DND-41 (cell line): Measurements from ENCODE around the gene ASIC2.

Experiments
- ATAC-seq: fragments of 200-7000 bp; cut with Tn5 transposase; 3 replicates; pipeline ENCODE4 v1.9.1; 2021; ENCODE audit warnings: low read depth; ENCODE audit not compliant: insufficient read depth
- DNase-seq: peaks from one replicate; pipeline ENCODE4 v3.0.0-alpha.2; 2020
- H2AFZ ChIP-seq: 2 replicates; pipeline ENCODE4 v1.6.0; 2012; ENCODE audit warnings: low read depth, low read length
- H3K27ac ChIP-seq: 2 replicates; pipeline ENCODE4 v1.5.1; 2012; ENCODE audit warnings: low read length, inconsistent platforms
- H3K27me3 ChIP-seq: fragments of 200-600 bp; sonication (generic); 2 replicates; pipeline ENCODE4 v1.6.0; 2012; ENCODE audit warnings: low read length, mild to moderate bottlenecking, inconsistent platforms; ENCODE audit not compliant: insufficient read depth, poor library complexity
- H3K36me3 ChIP-seq: 2 replicates; pipeline ENCODE4 v1.5.1; 2012; ENCODE audit warnings: low read length, inconsistent platforms; ENCODE audit not compliant: insufficient read depth
- H3K4me1 ChIP-seq: 2 replicates; pipeline ENCODE4 v1.5.1; 2012; ENCODE audit warnings: mild to moderate bottlenecking, low read length; ENCODE audit not compliant: insufficient read depth
- H3K4me2 ChIP-seq: 2 replicates; pipeline ENCODE4 v1.6.0; 2012; ENCODE audit warnings: mild to moderate bottlenecking, moderate library complexity, low read length, inconsistent platforms; ENCODE audit not compliant: insufficient read depth
- H3K4me3 ChIP-seq, 2 experiments: fragments of 200-600 bp in 1 of 2; shearing (Covaris generic) in 1 of 2; 2 replicates each; pipeline ENCODE4 v1.5.1; 2012 to 2016; ENCODE audit warnings: inconsistent platforms in 2 of 2, low read length in 2 of 2, mild to moderate bottlenecking in 2 of 2, low read depth in 1 of 2, moderate library complexity in 1 of 2
- H3K79me2 ChIP-seq: 2 replicates; pipeline ENCODE4 v1.6.0; 2012; ENCODE audit warnings: low read length, inconsistent platforms; ENCODE audit not compliant: insufficient read depth
- H3K9ac ChIP-seq: 2 replicates; pipeline ENCODE4 v1.6.0; 2012; ENCODE audit warnings: low read depth, mild to moderate bottlenecking, inconsistent platforms, low read length, moderate library complexity
- H3K9me3 ChIP-seq: 2 replicates; pipeline ENCODE4 v1.5.1; 2012; ENCODE audit warnings: low read length, moderate library complexity, mild to moderate bottlenecking, inconsistent platforms; ENCODE audit not compliant: insufficient read depth, severe bottlenecking
- H4K20me1 ChIP-seq: 2 replicates; pipeline ENCODE4 v1.6.0; 2012; ENCODE audit warnings: low read length; ENCODE audit not compliant: insufficient read depth
- CTCF ChIP-seq: IDR thresholded peaks from 2 replicates; pipeline ENCODE4 v1.5.1; 2012; ENCODE audit warnings: borderline replicate concordance, low read length, moderate library complexity, mild to moderate bottlenecking; ENCODE audit not compliant: poor library complexity, severe bottlenecking; ENCODE audit errors: extremely low read depth
- EZH2 ChIP-seq: IDR thresholded peaks from 3 replicates; pipeline ENCODE4 v1.6.1; 2012; ENCODE audit warnings: borderline replicate concordance, low read depth, mild to moderate bottlenecking, moderate library complexity, low read length, inconsistent platforms; ENCODE audit not compliant: severe bottlenecking

The ASIC2 gene

DNA sequence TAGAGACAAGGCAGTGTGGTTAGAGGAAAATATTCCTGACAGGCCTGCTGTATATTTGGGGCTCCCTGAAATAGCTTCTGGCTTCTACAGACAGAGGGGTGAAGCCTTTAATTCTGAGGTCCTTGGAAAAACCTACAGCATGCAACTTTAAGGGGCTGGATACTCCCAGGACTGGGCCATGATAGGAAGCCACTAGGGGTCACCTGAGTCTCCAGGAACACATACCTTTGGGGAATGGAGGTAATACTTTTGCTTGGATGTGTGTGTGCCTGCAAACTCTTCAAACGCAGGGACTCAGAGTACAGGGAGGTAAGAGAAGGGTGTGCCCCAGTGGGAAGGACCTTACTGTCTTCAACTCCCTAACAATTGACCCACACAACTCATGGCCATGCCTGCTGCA lies 4.1 kb downstream of the ASIC2 start:
- Histone ChIP-seq H3K4me1 (no peaks in the 10 kb centered on the region), H3K4me3 (no peak overlapping the region), H2AFZ (no peak overlapping the region), H3K27me3 (peaks cover 4% of the 10 kb centered on the region), H4K20me1 (peaks cover 3% of the 10 kb centered on the region; the same call in 1 of the 2 replicates), H3K9me3 (no peaks in the 10 kb centered on the region), H3K36me3 (no peaks in the 10 kb centered on the region), H3K79me2 (no peaks in the 10 kb centered on the region), H3K27ac (no peak overlapping the region), H3K9ac (no peak overlapping the region), H3K4me2 (no peak overlapping the region)
- DNase-seq (no peak), ATAC-seq (no peak)
- TF ChIP-seq CTCF (no peak), EZH2 (no peak)

DNA sequence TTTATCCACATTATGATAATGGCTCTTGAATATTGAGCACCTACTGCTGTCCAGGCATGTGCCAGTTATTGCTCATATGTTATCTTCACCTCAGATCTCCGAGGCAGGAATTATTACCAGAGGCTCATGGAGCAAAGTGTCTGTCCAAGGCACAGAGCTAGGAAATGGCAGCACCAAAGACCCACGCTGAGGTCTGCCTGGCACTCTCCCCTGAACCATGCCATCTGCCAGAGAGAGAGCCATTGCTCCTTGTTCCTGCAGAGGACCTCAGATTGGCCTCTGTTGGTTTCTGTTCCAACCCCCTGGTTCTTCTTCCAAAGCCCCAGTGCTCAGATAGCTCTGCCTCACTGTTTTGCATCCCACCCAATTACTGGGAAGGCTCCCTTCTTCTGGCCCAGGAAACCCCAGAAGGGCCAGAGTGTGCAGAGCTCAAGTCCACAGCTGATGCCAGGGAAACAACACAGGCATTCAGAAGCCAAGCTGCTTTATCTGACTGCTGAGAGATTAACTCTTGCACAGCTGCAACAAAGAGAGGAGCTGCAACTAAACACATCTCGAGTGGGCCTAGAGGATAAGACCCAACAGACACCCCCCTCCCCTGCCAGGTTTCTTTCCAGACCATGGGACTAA lies 5.9 kb downstream of the ASIC2 start:
- Histone ChIP-seq H3K4me1 (no peaks in the 10 kb centered on the region), H2AFZ (no peak overlapping the region)

GRCh38 chr17:33285413-33285812 lies 7.7 kb downstream of the ASIC2 start:
- H4K20me1 ChIP-seq: peaks cover 3% of the 10 kb centered on the region; the same call in 1 of the 2 replicates
- no peak for ATAC-seq
- H3K27ac ChIP-seq: no peak overlapping the region
- H2AFZ ChIP-seq: no peak overlapping the region
- H3K4me2 ChIP-seq: no peak overlapping the region
- no peak for DNase-seq
- TF ChIP-seq EZH2: no peak
- no peak for TF ChIP-seq CTCF
- no peaks in the 10 kb centered on the region for H3K36me3 ChIP-seq
- H3K79me2 ChIP-seq: no peaks in the 10 kb centered on the region
- H3K4me1 ChIP-seq: no peaks in the 10 kb centered on the region
- no peak overlapping the region for H3K4me3 ChIP-seq
- H3K9ac ChIP-seq: no peak overlapping the region
- H3K27me3 ChIP-seq: peaks cover 11% of the 10 kb centered on the region
- no peaks in the 10 kb centered on the region for H3K9me3 ChIP-seq

More for the DNA sequence above, 5.9 kb downstream of the ASIC2 start:
- Histone ChIP-seq H3K27me3 (peaks cover 10% of the 10 kb centered on the region), H3K36me3 (no peaks in the 10 kb centered on the region), H3K4me2 (no peak overlapping the region), H3K79me2 (no peaks in the 10 kb centered on the region), H3K9ac (no peak overlapping the region), H4K20me1 (peaks cover 3% of the 10 kb centered on the region; the same call in 1 of the 2 replicates), H3K27ac (no peak overlapping the region), H3K9me3 (no peaks in the 10 kb centered on the region), H3K4me3 (no peak overlapping the region)
- DNase-seq: no peak
- TF ChIP-seq EZH2 (no peak), CTCF (no peak)
- no peak for ATAC-seq
